COLO668 (cell line): ENCODE data around the gene UTS2.

Experiments
- DNase-seq: peaks from one replicate; lab custom pipeline; 2025; ENCODE audit not compliant: unreplicated experiment; lab: John Stamatoyannopoulos, UW

UTS2 gene

DNA sequence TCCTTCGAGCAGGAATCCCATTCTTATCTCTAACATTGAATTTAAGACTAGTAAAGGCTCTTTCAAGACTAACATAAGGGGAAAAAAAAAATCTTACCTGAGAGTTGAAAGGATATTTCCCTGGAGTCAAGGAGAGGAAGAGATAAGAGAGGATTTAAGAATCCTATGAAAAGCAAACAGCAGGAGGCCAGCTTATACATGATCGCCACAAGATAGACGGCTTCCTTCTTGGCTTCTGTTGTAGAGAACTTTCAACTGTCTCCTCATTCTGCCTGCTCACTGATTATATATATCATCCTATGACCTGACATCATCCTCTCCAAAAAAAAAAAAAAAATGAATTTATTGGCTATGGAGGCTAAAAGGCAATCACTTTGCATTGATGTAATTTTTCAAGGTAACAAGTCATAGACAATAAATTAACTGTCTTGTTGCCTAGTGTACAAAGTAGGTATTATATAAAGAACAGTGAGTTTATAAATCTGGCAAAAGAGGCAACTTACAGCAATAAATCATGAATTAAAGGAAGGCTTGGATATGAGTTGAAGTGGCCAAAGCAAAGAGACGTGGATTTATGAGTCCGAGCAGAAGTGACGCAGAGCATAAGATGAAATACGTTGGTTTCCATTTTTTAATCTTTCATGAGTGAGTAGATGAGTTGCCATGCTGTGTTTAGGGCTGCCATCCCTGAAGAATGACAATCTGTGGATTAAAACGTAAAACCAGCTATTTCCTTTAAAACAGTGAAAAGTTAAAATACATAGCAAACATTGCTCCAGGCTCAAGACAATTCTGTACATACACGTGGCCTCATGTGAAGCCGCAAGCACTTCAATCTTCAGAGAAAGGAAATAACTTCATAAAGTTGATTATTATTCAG, at the start of gene UTS2:
UTS2 (minus strand) TSS at position 262 of the 880 bp plus-strand sequence; CDS start at position 200, 62 bp downstream.
- no peak for DNase-seq

- no peak for DNase-seq
Observed at GRCh38 chr1:7899741-7900140, 46.9 kb upstream of the UTS2 start.

GRCh38 chr1:7898962-7899361, 46.1 kb upstream of the UTS2 start:
- DNase-seq: no peak

DNA sequence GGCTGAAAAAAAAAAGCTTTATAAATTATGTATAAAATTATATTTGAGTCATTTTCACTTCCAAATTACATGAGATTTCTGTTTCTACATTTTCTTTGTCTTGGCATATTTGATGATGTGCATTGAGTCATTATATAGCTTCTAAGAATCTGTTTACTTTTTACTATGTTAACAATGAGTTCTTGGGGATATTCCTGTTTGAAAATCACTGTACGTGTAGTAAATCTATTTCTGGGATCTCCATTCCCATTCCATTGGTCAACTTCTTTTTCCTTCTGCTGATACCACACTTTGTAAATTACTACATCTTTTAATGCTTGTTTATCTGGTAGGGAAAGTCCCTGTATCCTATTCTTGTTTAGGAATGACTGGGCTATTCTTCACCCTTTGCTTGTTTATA, 44.1 kb upstream of the UTS2 start:
- DNase-seq: no peak

- DNase-seq: no peak
Observed at GRCh38 chr1:7893529-7894180, 40.8 kb upstream of the UTS2 start.

DNA sequence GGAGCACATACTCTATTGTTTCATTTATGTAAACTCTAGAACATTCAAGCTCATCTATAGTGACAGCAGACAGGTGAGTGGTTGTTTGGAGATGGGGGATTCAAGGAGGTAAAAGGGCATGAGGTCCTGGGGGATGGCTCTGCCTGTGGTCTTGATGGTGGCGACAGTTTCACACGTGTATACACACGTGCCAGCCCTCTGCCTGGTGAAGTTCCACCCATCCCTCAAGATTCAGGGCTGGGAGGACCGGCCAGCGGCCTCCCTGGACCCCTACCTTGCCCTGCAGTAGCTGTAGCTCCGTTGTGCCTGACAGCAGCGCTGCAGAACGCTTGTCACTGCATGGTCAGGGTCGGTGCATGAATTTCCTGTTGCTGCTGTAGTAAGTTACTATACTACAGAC, 38.9 kb upstream of the UTS2 start:
- DNase-seq: no peak

- DNase-seq: no peak
Observed at GRCh38 chr1:7890853-7891252, 38.0 kb upstream of the UTS2 start.

DNA sequence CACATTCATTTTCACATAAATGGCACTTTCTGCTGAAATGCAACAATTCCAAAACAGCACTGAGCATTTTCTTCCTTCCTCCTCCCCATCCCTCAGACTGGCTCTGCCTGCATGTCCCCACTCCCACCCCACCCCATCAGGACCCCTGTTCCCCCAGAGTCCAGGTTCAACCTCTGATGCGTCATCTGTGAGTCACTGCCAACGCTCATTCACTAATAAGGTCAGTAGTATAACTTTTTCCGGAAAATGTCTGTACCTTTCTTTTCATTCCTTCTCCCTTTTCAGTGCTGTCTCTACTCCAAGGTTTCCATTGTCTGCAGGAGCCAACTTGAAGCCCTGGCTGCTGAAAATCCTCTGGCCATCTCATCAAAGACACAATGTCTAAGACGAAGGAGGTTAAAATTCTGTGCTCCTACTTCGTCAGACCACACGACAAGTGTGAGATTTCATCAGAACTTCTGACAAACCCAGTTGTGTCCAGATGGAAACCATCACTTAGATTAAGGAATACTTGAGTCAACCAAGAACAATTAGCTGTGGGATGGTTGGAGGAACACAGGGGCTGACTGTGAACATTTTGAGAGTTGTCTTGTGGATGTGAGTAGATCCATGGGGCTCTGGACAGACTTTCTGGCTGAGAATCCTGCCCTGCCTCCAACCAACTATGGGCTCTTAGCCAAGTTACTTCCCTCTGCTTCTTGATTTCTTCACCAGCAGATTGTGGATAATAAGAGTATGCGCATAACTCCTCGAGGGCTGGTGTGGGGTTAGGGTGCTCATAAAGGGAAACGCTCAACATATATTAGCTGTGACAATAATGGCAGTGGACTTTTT, 35.6 kb upstream of the UTS2 start:
- no peak for DNase-seq

- no peak for DNase-seq
Observed at GRCh38 chr1:7886405-7886745, 33.5 kb upstream of the UTS2 start.

GRCh38 chr1:7885513-7886404, 32.9 kb upstream of the UTS2 start:
- DNase-seq: peak; percentile 58

DNA sequence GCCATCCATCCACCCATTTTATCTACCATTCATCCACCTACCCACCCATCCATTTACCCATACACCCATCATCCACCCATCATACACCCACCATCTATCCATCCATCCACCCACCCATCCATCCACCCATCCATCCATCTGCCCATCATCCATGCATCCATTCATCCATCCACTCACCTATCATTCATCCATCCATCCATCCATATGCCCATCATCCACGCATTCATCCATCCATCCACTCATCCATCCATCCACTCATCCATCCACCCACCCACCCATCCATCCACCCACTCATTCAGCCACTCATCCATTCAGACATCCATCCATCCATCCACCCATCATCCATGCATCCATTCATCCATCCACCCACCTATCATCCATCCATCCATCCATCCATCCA, 31.9 kb upstream of the UTS2 start:
- DNase-seq: no peak

DNA sequence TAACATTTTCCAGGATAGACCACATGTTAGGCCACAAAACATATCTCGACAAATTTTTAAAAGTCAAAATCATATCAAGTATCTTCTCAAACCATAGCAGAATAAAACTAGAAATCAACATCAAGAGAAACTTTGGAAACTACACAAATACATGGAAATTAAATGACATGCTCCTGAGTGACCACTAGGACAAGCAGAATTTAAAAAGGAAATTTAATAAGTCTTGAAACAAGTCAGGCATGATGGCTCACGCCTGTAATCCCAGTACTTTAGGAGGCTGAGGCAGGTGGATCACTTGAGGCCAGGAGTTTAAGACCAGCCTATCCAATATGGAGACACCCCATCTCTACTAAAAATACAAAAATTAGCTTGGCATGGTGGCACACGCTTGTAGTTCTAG, 26.4 kb upstream of the UTS2 start:
- DNase-seq: no peak

DNA sequence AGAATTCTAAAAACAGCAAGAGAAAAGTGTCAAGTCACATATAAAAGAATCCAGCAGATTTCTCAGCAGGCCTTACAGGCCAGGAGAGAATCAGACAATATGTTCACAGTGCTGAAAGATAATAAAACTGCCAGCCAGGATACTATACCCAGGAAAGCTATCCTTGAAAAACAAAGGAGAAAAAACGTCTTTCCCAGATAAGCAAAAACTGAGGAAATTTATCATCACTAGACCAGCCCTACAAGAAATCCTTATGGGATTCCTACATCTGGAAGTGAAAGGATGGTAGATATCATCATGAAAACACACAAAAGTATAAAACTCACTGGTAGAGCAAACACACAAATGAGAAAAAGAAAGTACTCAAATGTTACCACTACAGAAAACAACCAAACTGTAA, 25.2 kb upstream of the UTS2 start:
- no peak for DNase-seq

DNA sequence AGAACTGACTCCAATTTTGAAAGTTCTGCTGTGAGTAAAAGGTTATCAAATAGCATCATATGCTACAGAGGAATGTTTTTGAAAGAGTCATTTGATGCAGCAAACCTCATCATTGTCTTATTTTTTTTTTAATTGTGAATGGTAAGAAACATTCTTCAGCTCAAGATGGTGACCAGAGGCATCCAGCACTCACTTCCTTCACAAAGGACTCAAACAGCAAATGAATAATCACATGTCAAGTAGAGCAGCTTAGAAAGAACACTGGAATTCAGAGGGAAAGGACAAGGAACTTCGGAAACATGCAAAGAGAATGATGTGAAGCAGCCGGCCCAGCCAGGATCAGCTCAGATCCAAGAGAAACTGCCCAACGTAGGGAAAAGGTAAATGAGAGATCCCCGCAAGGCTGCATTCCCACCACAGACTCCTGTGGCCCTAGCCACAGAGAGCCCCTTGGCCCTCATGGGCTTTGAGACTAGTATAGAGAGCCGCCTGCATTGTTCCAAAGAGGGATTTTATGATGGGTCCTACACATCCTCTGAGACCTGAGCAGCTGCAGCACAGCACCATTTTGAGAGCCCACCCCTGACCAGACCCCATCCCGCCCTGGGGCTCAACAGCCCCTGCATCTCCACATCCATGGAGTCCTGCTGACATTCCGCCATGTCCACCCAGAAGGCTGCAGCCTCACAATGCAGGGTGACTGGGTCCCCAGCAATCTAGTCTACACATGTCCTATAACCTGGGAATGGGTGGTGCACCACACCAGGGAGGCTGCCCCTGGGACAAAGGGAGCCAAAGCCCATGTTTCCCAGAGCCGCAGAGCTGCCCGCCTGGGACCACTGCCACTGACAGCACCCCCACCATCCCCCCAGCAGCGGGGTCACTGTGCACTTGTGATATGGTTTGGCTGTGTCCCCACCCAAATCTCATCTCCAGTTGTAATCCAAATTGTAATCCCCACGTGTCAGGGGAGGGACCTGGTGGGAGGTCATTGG, 21.2 kb upstream of the UTS2 start:
- DNase-seq: no peak

DNA sequence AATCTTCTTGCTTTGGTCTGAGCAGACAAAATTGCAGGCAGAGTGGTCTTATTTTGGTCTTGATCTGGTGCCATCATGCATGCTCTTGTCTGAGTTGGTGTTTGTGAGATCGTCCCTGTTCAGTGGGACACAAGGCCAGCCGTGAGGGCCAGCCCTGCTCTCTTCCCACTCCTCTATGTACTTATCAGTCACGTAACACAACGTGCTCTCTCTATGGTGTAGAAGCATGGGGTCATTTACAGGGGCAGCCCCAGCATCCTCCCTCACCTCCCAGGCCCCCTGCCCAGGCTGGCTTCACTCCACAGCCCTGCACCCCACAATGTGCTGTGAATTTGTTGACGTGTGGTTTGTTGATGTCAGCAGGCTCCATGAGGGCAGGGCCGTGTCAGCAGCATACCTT, 18.3 kb upstream of the UTS2 start:
- no peak for DNase-seq

DNA sequence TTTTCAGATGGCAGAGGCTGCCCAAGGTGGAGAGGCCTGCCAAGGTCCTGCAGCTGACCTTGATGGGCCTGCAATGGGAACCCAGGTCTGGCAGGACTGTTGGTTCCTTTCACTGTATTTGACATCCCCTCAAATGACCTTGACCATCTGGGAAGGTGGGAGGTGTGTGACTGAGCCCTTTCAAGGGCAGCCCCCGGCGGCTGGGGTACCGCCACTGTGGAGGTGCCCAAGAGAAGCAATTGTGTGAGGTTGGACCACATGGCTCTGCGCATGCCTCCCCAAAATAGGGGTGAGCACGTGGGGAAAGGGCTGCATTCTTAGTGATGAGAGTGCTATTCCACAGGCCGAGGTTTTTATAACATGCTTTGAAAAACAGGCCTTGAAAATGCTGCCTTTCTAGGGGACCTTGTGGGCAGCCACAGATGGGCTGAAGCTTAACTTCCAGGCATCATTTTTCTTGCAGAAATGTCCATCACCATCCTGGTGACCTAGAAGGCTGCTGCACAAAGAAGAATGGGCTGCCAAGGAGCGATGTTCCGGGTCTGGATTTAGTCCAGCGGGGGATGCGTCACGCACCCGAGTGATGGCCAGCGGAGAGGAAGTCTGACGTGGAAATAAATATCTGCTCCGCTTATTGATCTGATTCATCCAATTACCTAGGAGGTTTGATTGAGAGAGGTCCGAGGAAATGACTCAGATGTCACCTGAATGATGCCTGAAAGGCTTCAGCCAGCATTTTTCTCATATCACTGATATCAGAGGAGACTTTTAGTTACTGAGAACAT, 16.5 kb upstream of the UTS2 start:
- no peak for DNase-seq

- no peak for DNase-seq
Observed at GRCh38 chr1:7868070-7868780, 15.4 kb upstream of the UTS2 start.

- DNase-seq: no peak
Observed at GRCh38 chr1:7865978-7866377, 13.1 kb upstream of the UTS2 start.
